ENCODE measurements around the gene PCBP2.

Gene PCBP2

DNA sequence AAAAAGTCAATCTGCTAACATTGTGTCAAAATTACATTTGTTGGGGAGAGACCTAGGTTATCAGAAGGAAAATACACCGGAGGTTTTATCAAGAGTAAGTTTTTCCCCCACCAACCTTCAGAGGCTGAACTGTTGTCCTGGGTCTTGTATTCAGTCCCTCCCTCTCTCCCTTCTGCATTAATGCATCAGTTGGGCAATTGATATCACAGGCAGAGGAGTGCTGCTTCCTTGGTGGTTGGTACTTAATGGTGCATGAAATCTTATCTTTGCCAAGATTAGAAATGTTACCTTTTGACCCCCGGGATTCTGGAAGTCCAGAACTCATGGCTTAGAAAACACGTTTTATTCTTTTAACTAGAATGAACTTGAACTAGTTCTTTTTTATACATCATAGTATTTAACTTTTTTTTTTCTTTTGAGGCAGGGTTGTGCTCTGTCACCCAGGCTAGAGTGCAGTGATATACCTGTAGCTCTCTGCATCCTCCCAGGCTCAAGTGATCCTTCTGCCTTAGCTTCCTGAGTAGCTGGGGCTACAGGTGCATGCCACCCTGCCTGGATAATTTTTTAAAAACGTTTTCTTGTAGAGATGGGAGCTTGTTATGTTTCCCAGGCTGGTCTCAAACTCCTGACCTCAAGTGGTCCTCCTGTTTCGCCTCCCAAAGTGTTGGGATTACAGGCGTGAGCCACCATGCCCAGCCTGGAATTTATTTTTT lies 4.9 kb downstream of the PCBP2 start:
- Mint-ChIP-seq H3K27ac (peak overlapping the region; percentile 45), H3K9me3 (no peaks in the 10 kb centered on the region), H3K27me3 (no peaks in the 10 kb centered on the region), H3K36me3 (ENCODE audit: low read depth) (peaks cover 90% of the 10 kb centered on the region), H3K4me3 (no peak overlapping the region), H3K4me1 (ENCODE audit: low read depth) (peaks cover 69% of the 10 kb centered on the region)

DNA sequence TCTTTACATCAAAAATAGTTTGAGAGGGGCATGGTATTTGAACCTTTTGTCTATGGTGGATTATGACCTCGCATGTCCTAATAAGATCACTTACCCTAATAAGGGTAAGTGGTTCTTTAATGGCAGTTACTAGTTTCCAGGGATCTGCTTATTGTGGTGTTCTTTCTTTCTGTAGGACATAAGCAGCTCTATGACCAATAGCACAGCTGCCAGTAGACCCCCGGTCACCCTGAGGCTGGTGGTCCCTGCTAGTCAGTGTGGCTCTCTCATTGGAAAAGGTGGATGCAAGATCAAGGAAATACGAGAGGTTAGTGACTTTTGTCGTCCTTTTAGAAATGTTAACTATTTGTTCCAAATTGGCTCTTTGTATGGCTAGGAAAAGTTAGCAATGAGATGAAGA lies 7.2 kb downstream of the PCBP2 start:
- H3K27ac Mint-ChIP-seq, result peak overlapping the region; percentile 37
- no peak overlapping the region for H3K4me3 Mint-ChIP-seq
- H3K4me1 Mint-ChIP-seq (ENCODE audit: low read depth), result peaks cover 69% of the 10 kb centered on the region
- H3K9me3 Mint-ChIP-seq, result no peaks in the 10 kb centered on the region
- peaks cover 97% of the 10 kb centered on the region for H3K36me3 Mint-ChIP-seq (ENCODE audit: low read depth)
- H3K27me3 Mint-ChIP-seq, result no peaks in the 10 kb centered on the region

- H3K27ac Mint-ChIP-seq, result peak overlapping the region; percentile 78
- peak overlapping the region; percentile 28 for H3K4me3 Mint-ChIP-seq
- no peaks in the 10 kb centered on the region for H3K27me3 Mint-ChIP-seq
- H3K36me3 Mint-ChIP-seq (ENCODE audit: low read depth), result peaks cover 96% of the 10 kb centered on the region
- peaks cover 54% of the 10 kb centered on the region for H3K4me1 Mint-ChIP-seq (ENCODE audit: low read depth)
- H3K9me3 Mint-ChIP-seq, result no peaks in the 10 kb centered on the region
Measured at GRCh38 chr12:53461059-53461458, 9.2 kb downstream of the PCBP2 start.

- no peaks in the 10 kb centered on the region for H3K9me3 Mint-ChIP-seq
- H3K36me3 Mint-ChIP-seq (ENCODE audit: low read depth), result peaks cover 98% of the 10 kb centered on the region
- H3K27me3 Mint-ChIP-seq, result no peaks in the 10 kb centered on the region
- H3K4me3 Mint-ChIP-seq, result no peak overlapping the region
- peaks cover 58% of the 10 kb centered on the region for H3K4me1 Mint-ChIP-seq (ENCODE audit: low read depth)
- H3K27ac Mint-ChIP-seq, result no peak overlapping the region
Measured at GRCh38 chr12:53461591-53461990, 9.7 kb downstream of the PCBP2 start.

DNA sequence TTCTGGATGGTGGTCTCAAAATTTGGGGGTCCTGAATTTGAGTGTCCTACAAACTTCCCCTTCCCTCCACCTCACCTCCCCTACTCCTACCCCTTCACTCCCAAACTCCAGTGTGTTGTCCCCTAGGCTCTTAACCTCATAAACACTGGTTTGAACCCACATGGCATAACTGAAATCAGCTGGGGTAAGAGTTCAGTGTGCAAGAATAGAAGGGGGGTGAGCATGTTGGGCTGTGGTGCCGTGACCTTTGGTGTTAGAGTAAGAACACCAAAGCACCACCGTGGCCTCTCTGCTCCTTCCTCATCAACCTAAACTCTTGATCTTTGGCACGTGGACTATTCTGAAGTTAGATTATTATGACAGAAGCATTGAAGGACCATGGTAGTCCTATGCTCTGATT lies 11.0 kb downstream of the PCBP2 start:
- Mint-ChIP-seq H3K27me3 (no peaks in the 10 kb centered on the region), H3K4me1 (ENCODE audit: low read depth) (peaks cover 59% of the 10 kb centered on the region), H3K36me3 (ENCODE audit: low read depth) (peaks cover 98% of the 10 kb centered on the region), H3K27ac (peak overlapping the region; percentile 76), H3K4me3 (no peak overlapping the region), H3K9me3 (no peaks in the 10 kb centered on the region)

- Mint-ChIP-seq H3K4me3 (no peak overlapping the region), H3K4me1 (ENCODE audit: low read depth) (peaks cover 55% of the 10 kb centered on the region), H3K27me3 (no peaks in the 10 kb centered on the region), H3K36me3 (ENCODE audit: low read depth) (peaks cover 98% of the 10 kb centered on the region), H3K27ac (no peak overlapping the region), H3K9me3 (no peaks in the 10 kb centered on the region)
Measured at GRCh38 chr12:53463802-53464560, 12.1 kb downstream of the PCBP2 start.

GRCh38 chr12:53464685-53465418 lies 12.9 kb downstream of the PCBP2 start:
- H3K27me3 Mint-ChIP-seq, result no peaks in the 10 kb centered on the region
- no peak overlapping the region for H3K4me3 Mint-ChIP-seq
- peaks cover 49% of the 10 kb centered on the region for H3K4me1 Mint-ChIP-seq (ENCODE audit: low read depth)
- H3K27ac Mint-ChIP-seq, result peak overlapping the region; percentile 9
- H3K36me3 Mint-ChIP-seq (ENCODE audit: low read depth), result peaks cover 90% of the 10 kb centered on the region
- no peaks in the 10 kb centered on the region for H3K9me3 Mint-ChIP-seq

GRCh38 chr12:53465679-53466078 lies 13.8 kb downstream of the PCBP2 start:
- H3K4me3 Mint-ChIP-seq, result no peak overlapping the region
- H3K27ac Mint-ChIP-seq, result peak overlapping the region; percentile 72
- H3K36me3 Mint-ChIP-seq (ENCODE audit: low read depth), result peaks cover 86% of the 10 kb centered on the region
- peaks cover 45% of the 10 kb centered on the region for H3K4me1 Mint-ChIP-seq (ENCODE audit: low read depth)
- H3K27me3 Mint-ChIP-seq, result no peaks in the 10 kb centered on the region
- H3K9me3 Mint-ChIP-seq, result no peaks in the 10 kb centered on the region

DNA sequence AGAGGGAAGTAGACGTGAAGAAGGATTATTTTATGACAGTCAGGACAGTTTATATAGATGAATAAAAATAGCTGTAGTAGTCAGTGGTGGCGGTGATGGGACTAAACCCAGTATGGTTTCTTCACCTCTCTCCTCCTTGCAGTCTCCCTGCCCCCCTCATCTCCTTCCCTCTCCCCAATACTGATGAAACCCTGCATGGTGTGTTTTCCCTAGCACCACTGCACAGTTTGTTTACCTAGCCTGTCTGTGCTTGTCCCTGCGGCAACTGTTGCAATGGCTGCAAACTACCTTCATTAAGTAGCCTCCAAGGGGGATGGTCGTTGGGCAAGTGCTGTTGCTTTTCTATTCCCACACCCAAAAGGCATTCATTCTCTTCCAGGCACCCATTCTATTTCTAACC lies 14.7 kb downstream of the PCBP2 start:
- no peaks in the 10 kb centered on the region for H3K27me3 Mint-ChIP-seq
- H3K27ac Mint-ChIP-seq, result peak overlapping the region; percentile 61
- H3K9me3 Mint-ChIP-seq, result no peaks in the 10 kb centered on the region
- H3K4me3 Mint-ChIP-seq, result no peak overlapping the region
- peaks cover 85% of the 10 kb centered on the region for H3K36me3 Mint-ChIP-seq (ENCODE audit: low read depth)
- peaks cover 44% of the 10 kb centered on the region for H3K4me1 Mint-ChIP-seq (ENCODE audit: low read depth)

- Mint-ChIP-seq H3K27ac (peak overlapping the region; percentile 61), H3K9me3 (no peaks in the 10 kb centered on the region), H3K4me3 (no peak overlapping the region), H3K27me3 (no peaks in the 10 kb centered on the region), H3K4me1 (ENCODE audit: low read depth) (peaks cover 46% of the 10 kb centered on the region), H3K36me3 (ENCODE audit: low read depth) (peaks cover 85% of the 10 kb centered on the region)
Measured at GRCh38 chr12:53467082-53467481, 15.2 kb downstream of the PCBP2 start.

DNA sequence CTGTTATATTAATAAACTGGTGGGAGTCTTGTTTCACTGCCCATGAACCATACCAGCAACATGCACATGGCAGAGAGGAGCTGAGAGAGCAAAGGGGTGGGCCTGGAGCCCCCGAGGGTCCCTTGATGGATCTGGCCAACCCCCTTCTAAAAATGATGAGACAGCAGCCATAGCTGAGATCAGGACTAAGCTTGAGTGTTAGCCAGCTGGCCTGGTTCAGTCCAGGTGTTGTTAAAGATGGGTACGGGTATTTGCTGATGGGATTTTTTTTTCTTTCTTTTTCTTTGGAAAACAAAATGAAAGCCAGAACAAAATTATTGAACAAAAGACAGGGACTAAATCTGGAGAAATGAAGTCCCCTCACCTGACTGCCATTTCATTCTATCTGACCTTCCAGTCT lies 16.0 kb downstream of the PCBP2 start:
- no peaks in the 10 kb centered on the region for H3K27me3 Mint-ChIP-seq
- peaks cover 85% of the 10 kb centered on the region for H3K36me3 Mint-ChIP-seq (ENCODE audit: low read depth)
- H3K27ac Mint-ChIP-seq, result peak overlapping the region; percentile 45
- H3K4me3 Mint-ChIP-seq, result no peak overlapping the region
- no peaks in the 10 kb centered on the region for H3K9me3 Mint-ChIP-seq
- peaks cover 49% of the 10 kb centered on the region for H3K4me1 Mint-ChIP-seq (ENCODE audit: low read depth)

- Mint-ChIP-seq H3K36me3 (ENCODE audit: low read depth) (peaks cover 83% of the 10 kb centered on the region), H3K4me3 (no peak overlapping the region), H3K27me3 (no peaks in the 10 kb centered on the region), H3K4me1 (ENCODE audit: low read depth) (peaks cover 48% of the 10 kb centered on the region), H3K27ac (peak overlapping the region; percentile 75), H3K9me3 (no peaks in the 10 kb centered on the region)
Measured at GRCh38 chr12:53468282-53468681, 16.4 kb downstream of the PCBP2 start.

GRCh38 chr12:53472056-53472582 lies 20.2 kb downstream of the PCBP2 start:
- Mint-ChIP-seq H3K36me3 (ENCODE audit: low read depth) (peaks cover 85% of the 10 kb centered on the region), H3K4me1 (ENCODE audit: low read depth) (peaks cover 65% of the 10 kb centered on the region), H3K9me3 (no peaks in the 10 kb centered on the region), H3K27me3 (no peaks in the 10 kb centered on the region), H3K4me3 (no peak overlapping the region), H3K27ac (no peak overlapping the region)

DNA sequence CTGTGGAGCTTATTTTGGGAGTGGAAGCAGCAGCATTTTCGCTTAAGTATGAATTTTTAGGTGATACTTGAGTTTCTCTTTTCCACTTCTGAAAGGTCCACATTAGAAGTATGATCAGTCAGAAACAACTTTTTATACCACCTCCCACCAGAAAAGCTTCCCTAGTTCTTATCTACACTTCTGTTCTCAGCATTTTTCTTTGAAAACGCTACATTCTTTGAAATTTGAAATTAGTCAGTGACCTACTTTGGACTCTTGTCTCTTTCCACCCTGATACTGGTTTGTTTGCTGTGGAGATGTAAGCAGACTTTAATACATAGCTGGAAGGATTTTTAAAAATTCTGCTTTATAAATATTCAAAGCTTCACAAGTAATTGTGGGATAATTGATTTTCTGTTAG lies 22.2 kb downstream of the PCBP2 start:
- Mint-ChIP-seq H3K27ac (peak overlapping the region; percentile 90), H3K36me3 (ENCODE audit: low read depth) (peaks cover 81% of the 10 kb centered on the region), H3K4me3 (peak overlapping the region; percentile 38), H3K9me3 (no peaks in the 10 kb centered on the region), H3K4me1 (ENCODE audit: low read depth) (peaks cover 66% of the 10 kb centered on the region), H3K27me3 (no peaks in the 10 kb centered on the region)

GRCh38 chr12:53474819-53475218 lies 22.9 kb downstream of the PCBP2 start:
- H3K4me1 Mint-ChIP-seq (ENCODE audit: low read depth), result peaks cover 66% of the 10 kb centered on the region
- peak overlapping the region; percentile 90 for H3K27ac Mint-ChIP-seq
- no peaks in the 10 kb centered on the region for H3K9me3 Mint-ChIP-seq
- H3K4me3 Mint-ChIP-seq, result peak overlapping the region; percentile 38
- H3K36me3 Mint-ChIP-seq (ENCODE audit: low read depth), result peaks cover 88% of the 10 kb centered on the region
- no peaks in the 10 kb centered on the region for H3K27me3 Mint-ChIP-seq

Measured in stimulated activated naive CD8-positive, alpha-beta T cell treated with anti-CD3 and anti-CD28 coated beads, Interleukin-15, Interleukin-2, amounts not matched to agents 100 ng/mL and 50 ng/mL, for 24 hours (primary cell).